ENCODE data around the gene GPR78. TPM values are rescaled to one million over a fixed set of nuclear protein-coding genes. Genes with fewer than 3 reads are reported as not detected.

The GPR78 gene
- total RNA-seq, 1 experiment from 2014 or later, result 5.7 TPM

DNA sequence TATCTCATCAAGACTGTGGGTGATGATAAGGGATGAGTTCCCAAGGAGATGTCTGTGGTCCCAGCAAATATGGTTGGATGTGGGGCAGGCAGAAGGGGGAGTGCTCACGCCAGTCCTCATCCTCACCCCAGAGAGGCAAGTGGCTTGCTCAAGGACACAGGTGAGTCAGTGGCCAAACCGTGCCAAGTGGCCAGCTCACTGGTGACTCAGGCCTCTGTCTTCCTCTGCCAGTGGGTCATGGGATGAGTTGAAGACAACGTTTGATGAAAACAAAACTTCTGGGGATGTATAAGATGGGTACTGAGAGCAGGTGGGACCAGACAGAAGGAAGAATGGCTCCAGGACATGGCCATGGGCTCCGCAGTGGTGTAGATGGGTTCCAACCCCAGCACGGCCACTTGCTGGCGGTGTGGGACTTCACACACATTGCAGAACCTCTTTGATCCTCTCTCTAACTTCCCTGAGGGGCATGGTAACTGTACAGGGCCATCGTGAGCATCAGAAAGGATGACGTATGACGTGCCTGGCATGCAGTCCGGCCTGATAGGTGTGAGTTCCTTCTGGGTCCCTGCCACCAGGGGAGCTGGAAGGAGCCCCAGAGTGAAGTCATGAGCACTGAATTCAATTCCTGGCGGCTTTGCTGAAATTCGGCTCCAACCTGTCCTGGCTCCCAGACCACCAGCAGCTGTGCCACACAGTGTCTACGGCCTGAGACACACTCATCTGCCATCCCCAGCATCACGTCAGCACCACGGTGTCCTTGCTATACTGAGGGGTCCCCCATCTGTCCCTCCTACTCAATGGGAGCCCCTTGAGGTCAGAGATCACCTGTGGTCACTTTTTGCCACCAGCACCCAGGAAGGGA, 41.3 kb upstream of the GPR78 start (continued):
- TF ChIP-seq, protein P1, sequence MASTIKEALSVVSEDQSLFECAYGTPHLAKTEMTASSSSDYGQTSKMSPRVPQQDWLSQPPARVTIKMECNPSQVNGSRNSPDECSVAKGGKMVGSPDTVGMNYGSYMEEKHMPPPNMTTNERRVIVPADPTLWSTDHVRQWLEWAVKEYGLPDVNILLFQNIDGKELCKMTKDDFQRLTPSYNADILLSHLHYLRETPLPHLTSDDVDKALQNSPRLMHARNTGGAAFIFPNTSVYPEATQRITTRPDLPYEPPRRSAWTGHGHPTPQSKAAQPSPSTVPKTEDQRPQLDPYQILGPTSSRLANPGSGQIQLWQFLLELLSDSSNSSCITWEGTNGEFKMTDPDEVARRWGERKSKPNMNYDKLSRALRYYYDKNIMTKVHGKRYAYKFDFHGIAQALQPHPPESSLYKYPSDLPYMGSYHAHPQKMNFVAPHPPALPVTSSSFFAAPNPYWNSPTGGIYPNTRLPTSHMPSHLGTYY (CRISPR knock-in tag; IDR thresholded peaks at IDR 0.05), result no peak
- TF ChIP-seq FOXP1 (CRISPR knock-in tag; IDR thresholded peaks at IDR 0.05; ENCODE audit: borderline replicate concordance), result no peak
- no peak for TF ChIP-seq ETV6 (CRISPR knock-in tag; IDR thresholded peaks at IDR 0.05)
- TF ChIP-seq, protein P2, sequence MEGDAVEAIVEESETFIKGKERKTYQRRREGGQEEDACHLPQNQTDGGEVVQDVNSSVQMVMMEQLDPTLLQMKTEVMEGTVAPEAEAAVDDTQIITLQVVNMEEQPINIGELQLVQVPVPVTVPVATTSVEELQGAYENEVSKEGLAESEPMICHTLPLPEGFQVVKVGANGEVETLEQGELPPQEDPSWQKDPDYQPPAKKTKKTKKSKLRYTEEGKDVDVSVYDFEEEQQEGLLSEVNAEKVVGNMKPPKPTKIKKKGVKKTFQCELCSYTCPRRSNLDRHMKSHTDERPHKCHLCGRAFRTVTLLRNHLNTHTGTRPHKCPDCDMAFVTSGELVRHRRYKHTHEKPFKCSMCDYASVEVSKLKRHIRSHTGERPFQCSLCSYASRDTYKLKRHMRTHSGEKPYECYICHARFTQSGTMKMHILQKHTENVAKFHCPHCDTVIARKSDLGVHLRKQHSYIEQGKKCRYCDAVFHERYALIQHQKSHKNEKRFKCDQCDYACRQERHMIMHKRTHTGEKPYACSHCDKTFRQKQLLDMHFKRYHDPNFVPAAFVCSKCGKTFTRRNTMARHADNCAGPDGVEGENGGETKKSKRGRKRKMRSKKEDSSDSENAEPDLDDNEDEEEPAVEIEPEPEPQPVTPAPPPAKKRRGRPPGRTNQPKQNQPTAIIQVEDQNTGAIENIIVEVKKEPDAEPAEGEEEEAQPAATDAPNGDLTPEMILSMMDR (IDR thresholded peaks at IDR 0.05), result no peak
- TF ChIP-seq, protein P3, sequence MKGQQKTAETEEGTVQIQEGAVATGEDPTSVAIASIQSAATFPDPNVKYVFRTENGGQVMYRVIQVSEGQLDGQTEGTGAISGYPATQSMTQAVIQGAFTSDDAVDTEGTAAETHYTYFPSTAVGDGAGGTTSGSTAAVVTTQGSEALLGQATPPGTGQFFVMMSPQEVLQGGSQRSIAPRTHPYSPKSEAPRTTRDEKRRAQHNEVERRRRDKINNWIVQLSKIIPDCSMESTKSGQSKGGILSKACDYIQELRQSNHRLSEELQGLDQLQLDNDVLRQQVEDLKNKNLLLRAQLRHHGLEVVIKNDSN (CRISPR knock-in tag; IDR thresholded peaks at IDR 0.05), result no peak
- TF ChIP-seq SOX15 (CRISPR knock-in tag; IDR thresholded peaks at IDR 0.05), result no peak

DNA sequence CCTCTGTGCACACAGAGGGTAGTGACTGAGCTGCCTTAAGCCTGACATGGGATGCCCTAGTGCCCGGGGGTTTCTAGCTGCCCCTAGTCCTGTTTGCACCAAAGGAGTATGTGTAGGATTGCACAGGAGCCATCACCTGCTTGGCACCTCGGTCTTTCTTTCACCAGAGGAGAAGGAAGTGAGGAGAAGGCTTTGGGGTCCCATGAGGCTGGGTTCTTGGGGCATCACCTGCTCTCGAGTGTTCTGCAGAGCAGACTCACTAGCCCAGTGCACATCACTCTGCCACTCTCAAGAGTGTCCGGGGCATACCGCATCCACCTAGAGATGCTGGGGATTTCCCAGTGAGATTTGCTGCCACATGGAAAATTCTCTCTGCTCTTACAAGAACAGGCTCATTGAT, 40.5 kb upstream of the GPR78 start:
- CTCF ChIA-PET, result no interaction called here
- ATAC-seq (no peak), DNase-seq (ENCODE audit: low spot score) (no peak)
- H3K4me1 Mint-ChIP-seq, result peaks cover 12% of the 10 kb centered on the region
- peaks cover 9% of the 10 kb centered on the region for H3K9me3 Mint-ChIP-seq
- no peaks in the 10 kb centered on the region; the same call in 1 of the 2 replicates for H3K27me3 Mint-ChIP-seq (ENCODE audit: low read depth)
- POLR2A ChIA-PET, result no interaction called here
- no peak overlapping the region for H3K27ac Mint-ChIP-seq
- H3K4me3 Mint-ChIP-seq, result no peak overlapping the region
- peaks cover 7% of the 10 kb centered on the region for H3K36me3 Mint-ChIP-seq
- TF ChIP-seq FOXK1 (CRISPR knock-in tag; IDR thresholded peaks at IDR 0.05), result no peak
- no peak for TF ChIP-seq PRRX2 (CRISPR knock-in tag; IDR thresholded peaks at IDR 0.05)
- TF ChIP-seq ZNF121 (CRISPR knock-in tag; IDR thresholded peaks at IDR 0.05), result no peak
- TF ChIP-seq ZNF671 (CRISPR knock-in tag; IDR thresholded peaks at IDR 0.05), result no peak
- TF ChIP-seq, protein P2 (IDR thresholded peaks at IDR 0.05), result no peak
- TF ChIP-seq, protein P4, sequence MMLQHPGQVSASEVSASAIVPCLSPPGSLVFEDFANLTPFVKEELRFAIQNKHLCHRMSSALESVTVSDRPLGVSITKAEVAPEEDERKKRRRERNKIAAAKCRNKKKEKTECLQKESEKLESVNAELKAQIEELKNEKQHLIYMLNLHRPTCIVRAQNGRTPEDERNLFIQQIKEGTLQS (CRISPR knock-in tag; conservative IDR thresholded peaks at IDR 0.05), result no peak
- TF ChIP-seq NFE2L1 (CRISPR knock-in tag; IDR thresholded peaks at IDR 0.05), result no peak

DNA sequence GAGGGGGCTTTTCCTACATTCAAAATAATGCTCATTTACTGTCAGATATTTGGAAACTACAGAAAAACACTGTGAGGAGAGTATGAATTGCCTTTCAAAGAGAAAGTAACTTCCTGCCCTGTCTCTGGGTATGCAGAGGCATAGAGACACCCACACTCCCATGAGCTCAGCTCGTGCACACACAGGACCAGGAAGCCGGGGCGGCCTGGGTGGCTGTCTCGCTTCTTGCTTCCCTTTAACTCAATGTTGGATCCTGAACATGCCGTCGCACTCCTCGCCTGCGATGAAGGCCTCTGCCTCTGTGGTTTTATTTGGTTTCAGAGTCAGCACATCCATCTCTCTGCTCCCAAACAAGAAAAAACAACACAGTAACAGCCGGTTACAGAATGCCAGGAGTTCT, 40.1 kb upstream of the GPR78 start:
- Mint-ChIP-seq H3K4me1 (peaks cover 8% of the 10 kb centered on the region), H3K36me3 (peaks cover 5% of the 10 kb centered on the region), H3K27ac (no peak overlapping the region), H3K27me3 (ENCODE audit: low read depth) (no peaks in the 10 kb centered on the region; the same call in 1 of the 2 replicates), H3K9me3 (peaks cover 5% of the 10 kb centered on the region), H3K4me3 (no peak overlapping the region)
- no peak for DNase-seq (ENCODE audit: low spot score)
- POLR2A ChIA-PET, result no interaction called here
- CTCF ChIA-PET, result no interaction called here
- no peak for ATAC-seq
- no peak for TF ChIP-seq ZNF138 (CRISPR knock-in tag; conservative IDR thresholded peaks at IDR 0.05)
- no peak for TF ChIP-seq ZNF416 (CRISPR knock-in tag; IDR thresholded peaks at IDR 0.05)
- TF ChIP-seq, protein P5, sequence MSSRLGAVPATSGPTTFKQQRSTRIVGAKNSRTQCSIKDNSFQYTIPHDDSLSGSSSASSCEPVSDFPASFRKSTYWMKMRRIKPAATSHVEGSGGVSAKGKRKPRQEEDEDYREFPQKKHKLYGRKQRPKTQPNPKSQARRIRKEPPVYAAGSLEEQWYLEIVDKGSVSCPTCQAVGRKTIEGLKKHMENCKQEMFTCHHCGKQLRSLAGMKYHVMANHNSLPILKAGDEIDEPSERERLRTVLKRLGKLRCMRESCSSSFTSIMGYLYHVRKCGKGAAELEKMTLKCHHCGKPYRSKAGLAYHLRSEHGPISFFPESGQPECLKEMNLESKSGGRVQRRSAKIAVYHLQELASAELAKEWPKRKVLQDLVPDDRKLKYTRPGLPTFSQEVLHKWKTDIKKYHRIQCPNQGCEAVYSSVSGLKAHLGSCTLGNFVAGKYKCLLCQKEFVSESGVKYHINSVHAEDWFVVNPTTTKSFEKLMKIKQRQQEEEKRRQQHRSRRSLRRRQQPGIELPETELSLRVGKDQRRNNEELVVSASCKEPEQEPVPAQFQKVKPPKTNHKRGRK (CRISPR knock-in tag; IDR thresholded peaks at IDR 0.05; ENCODE audit: borderline replicate concordance), result no peak
- TF ChIP-seq, protein P6, sequence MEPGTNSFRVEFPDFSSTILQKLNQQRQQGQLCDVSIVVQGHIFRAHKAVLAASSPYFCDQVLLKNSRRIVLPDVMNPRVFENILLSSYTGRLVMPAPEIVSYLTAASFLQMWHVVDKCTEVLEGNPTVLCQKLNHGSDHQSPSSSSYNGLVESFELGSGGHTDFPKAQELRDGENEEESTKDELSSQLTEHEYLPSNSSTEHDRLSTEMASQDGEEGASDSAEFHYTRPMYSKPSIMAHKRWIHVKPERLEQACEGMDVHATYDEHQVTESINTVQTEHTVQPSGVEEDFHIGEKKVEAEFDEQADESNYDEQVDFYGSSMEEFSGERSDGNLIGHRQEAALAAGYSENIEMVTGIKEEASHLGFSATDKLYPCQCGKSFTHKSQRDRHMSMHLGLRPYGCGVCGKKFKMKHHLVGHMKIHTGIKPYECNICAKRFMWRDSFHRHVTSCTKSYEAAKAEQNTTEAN (CRISPR knock-in tag; IDR thresholded peaks at IDR 0.05), result no peak
- no peak for TF ChIP-seq CBFB (CRISPR knock-in tag; IDR thresholded peaks at IDR 0.05; ENCODE audit: low read depth)
- TF ChIP-seq, protein P7, sequence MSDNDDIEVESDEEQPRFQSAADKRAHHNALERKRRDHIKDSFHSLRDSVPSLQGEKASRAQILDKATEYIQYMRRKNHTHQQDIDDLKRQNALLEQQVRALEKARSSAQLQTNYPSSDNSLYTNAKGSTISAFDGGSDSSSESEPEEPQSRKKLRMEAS (CRISPR knock-in tag; IDR thresholded peaks at IDR 0.05), result no peak
- no peak for TF ChIP-seq KAT7 (CRISPR knock-in tag; IDR thresholded peaks at IDR 0.05; ENCODE audit: borderline replicate concordance)
- TF ChIP-seq, protein P8, sequence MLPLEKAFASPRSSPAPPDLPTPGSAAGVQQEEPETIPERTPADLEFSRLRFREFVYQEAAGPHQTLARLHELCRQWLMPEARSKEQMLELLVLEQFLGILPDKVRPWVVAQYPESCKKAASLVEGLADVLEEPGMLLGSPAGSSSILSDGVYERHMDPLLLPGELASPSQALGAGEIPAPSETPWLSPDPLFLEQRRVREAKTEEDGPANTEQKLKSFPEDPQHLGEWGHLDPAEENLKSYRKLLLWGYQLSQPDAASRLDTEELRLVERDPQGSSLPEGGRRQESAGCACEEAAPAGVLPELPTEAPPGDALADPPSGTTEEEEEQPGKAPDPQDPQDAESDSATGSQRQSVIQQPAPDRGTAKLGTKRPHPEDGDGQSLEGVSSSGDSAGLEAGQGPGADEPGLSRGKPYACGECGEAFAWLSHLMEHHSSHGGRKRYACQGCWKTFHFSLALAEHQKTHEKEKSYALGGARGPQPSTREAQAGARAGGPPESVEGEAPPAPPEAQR (CRISPR knock-in tag; IDR thresholded peaks at IDR 0.05), result no peak
- TF ChIP-seq ZNF423 (CRISPR knock-in tag; IDR thresholded peaks at IDR 0.05), result no peak
